Stimulated activated CD4-positive, alpha-beta T cell treated with anti-CD3 and anti-CD28 coated beads, Interleukin-2, amount 100 ng/mL, for 48 hours (primary cell): ENCODE measurements around the gene KRT83.

Experiments used
- DNase-seq, 2 donors: peaks; one replicate each; pipeline ENCODE4 v3.0.0-alpha.2; 2020

Gene KRT83

GRCh38 chr12:52284562-52285171 is 36.5 kb downstream of the KRT83 start:
- no peak for DNase-seq

- no peak for DNase-seq
Observed at GRCh38 chr12:52280796-52281560, 40.2 kb downstream of the KRT83 start.

GRCh38 chr12:52280319-52280795 is 40.8 kb downstream of the KRT83 start:
- DNase-seq, result no peak

GRCh38 chr12:52279422-52280318 is 41.5 kb downstream of the KRT83 start:
- DNase-seq, result no peak

GRCh38 chr12:52278575-52279421 is 42.4 kb downstream of the KRT83 start:
- peak; percentile 75 to 80 for DNase-seq

GRCh38 chr12:52277486-52278245 is 43.5 kb downstream of the KRT83 start:
- DNase-seq, result no peak

- no peak for DNase-seq
Observed at GRCh38 chr12:52275686-52276085, 45.5 kb downstream of the KRT83 start.

- DNase-seq, result no peak
Observed at GRCh38 chr12:52274521-52275120, 46.6 kb downstream of the KRT83 start, which contains the start of gene KRT86. Gene KRT86 (plus strand): TSS chr12:52274645. CDS start chr12:52301917, 27,272 bp downstream.

- no peak for DNase-seq
Observed at GRCh38 chr12:52271158-52271557, 50.0 kb downstream of the KRT83 start.

GRCh38 chr12:52270541-52271070 is 50.6 kb downstream of the KRT83 start:
- DNase-seq, result no peak

GRCh38 chr12:52268212-52268611 is 53.0 kb downstream of the KRT83 start:
- DNase-seq, result no peak

- DNase-seq, result no peak
Observed at GRCh38 chr12:52267699-52268098, 53.5 kb downstream of the KRT83 start.

- DNase-seq, result no peak
Observed at GRCh38 chr12:52267266-52267665, 53.9 kb downstream of the KRT83 start.

GRCh38 chr12:52266514-52266913 is 54.7 kb downstream of the KRT83 start:
- no peak for DNase-seq

- DNase-seq, result no peak
Observed at GRCh38 chr12:52264435-52264825, 56.8 kb downstream of the KRT83 start.
